ENCODE measurements around the gene OOSP4A. TPM values are rescaled to one million over a fixed set of nuclear protein-coding genes. Genes with fewer than 3 reads are reported as not detected.

Gene OOSP4A
- total RNA-seq = not detected
- long read RNA-seq = 0 reads

DNA sequence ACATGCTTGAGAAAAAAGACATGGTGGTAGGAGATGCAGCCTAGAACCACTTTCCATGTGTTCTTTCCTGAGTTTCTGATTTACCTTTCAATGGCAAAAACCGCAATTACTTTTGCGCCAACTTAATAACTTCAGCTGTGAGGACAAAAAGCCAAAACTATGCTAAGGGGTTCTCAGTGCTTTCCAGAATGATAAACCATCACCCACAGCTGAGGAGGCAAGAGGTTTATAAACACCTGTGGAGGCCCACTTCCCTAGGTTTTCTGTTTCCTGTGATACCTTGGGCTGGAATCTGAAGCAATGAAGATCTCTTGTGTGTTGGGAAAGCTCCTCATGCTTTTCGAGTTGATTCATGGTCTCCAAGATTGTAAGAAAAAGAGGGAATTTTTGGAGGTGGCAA, at the start of gene OOSP4A:
OOSP4A (plus strand) TSS at position 301 of the 400 bp plus-strand sequence; CDS start at position 301, 0 bp downstream.
- intact Hi-C loops (cut with DNase I) = no loop called here
- no peak for DNase-seq
- ATAC-seq = no peak

DNA sequence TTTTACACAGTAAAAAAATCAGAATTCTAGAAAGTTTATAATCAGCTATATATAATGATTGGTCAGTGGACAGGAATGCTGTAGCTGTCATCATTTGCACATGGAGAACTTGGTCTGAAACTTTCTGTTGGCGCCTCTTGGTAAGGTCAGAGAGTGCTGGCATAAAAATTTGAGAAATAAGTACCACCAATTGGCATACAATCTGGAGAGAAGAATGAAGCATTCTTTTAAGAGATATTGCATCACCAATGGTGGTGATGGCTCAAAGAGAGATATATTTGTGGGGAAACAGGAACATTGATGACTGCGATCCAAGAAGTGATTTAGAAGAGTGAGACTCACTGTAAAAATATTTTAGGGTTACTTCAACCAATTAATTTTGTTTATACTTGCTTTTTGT, 45.4 kb upstream of the OOSP4A start:
- intact Hi-C loops (cut with DNase I) = no loop called here
- ATAC-seq (peak in 1 of 2 donors; percentile 55), DNase-seq (no peak)

DNA sequence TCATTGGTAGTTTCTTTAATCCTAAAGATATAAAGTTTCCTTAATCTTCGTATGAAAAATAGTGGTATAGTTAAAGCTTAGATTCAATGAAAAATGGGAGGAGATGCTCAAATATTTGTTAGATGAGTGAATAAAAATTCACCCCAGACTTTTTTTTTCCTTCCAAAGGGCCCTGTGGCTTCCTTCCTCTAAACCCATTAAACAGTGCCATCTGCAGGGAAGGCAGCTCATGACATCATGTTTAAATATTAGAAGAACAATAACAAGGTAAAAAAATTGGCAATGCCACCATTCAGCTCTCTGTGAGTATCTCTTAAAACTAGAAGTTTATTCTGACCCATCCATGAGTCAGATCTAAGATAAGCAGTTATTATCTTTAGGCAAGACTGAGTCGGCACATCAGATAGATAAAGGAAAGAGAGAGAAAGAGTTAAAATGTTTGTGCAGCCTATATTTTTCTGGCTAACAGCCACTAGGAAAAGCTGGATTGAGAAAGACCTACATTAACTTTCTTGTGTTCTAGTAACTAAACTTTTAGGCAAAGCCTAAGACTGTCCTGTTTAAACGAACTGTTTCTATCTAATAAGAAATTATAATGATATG, 44.7 kb upstream of the OOSP4A start:
- no peak for DNase-seq
- intact Hi-C loops (cut with DNase I) = no loop called here
- no peak for ATAC-seq

DNA sequence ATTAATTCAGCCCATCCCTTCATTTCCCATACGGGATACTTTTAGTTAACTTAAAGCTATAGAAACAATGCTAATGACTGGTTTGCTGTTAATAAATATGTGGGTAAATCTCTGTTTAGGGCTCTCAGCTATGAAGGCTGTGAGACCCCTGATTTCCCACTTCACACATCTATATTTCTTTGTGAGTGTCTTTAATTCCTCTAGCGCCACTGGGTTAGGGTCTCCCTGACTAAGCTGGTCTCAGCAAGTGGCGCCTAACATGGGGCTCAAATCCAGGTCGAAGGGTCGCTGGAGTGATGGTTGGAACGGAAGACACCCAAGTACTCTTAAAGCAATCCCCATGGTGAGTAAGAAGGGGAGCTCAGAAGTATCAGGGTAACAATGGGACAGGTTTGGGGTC, 40.0 kb upstream of the OOSP4A start:
- ATAC-seq = no peak
- intact Hi-C loops (cut with DNase I) = no loop called here
- DNase-seq = no peak

DNA sequence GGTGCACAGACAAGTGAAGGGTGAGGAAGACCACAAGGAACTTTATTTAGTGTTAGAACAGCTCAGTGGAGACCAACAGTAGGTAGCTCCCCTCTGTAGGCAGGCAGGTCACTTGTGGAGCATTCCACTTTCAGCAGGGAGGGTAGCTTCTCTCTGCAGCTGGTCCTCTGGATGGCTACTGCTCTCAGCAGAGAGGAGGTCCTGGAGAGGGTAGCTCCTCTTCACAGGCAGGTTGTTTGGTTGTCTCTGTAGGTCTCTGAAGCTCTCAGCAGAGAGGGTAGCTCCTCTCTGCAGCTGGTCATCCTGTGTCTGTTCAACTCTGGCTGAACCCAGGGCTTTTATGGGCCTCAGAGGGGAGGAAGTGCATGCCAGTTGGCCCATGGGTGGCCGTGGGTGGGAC, 32.1 kb upstream of the OOSP4A start:
- intact Hi-C loops (cut with DNase I) = no loop called here
- no peak for DNase-seq
- no peak for ATAC-seq

DNA sequence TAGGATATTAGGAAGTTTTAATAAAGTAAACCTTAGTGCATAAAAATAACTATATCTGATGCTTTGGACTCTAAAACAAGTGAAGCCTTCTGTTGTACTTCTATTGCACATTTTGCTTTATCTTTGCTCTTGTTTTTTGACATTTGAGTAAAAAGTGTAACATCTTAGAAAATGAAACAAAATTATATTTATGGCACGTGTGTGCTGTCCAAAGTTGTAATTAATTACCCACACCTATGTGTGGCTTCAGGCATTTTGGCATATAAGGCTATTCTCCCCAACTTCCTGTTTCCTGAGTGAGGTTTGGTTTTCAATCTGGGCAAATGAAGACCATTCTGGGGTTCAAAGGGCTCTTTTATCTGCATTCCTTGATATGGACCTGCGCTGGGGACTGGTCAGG, 25.7 kb upstream of the OOSP4A start, which contains the start of gene OOSP1:
OOSP1 (plus strand) TSS at position 301 of the 400 bp plus-strand sequence; CDS start at position 324, 23 bp downstream.
- intact Hi-C loops (cut with DNase I) = no loop called here
- ATAC-seq = no peak
- DNase-seq = no peak

DNA sequence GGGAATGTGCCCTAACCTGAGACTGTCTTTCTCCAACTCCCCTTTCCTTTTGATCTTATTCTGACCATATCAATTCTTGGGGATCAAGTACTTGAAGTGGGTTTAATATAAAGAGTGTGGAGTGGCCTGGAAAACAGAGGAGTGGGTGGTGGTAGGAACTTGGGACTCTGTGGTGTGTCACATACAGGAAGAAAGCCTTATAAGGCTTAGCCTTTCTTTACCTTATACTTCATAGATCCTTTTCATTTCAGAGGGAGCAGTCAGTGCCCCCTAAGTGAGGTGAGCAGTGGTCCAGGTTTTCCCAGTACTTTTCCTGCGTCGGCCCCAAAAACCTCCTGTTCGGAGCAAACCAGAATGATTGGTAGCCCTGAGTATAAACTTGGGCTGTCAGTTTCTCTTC, 25.1 kb upstream of the OOSP4A start:
- DNase-seq = no peak
- no peak for ATAC-seq
- intact Hi-C loops (cut with DNase I) = no loop called here

DNA sequence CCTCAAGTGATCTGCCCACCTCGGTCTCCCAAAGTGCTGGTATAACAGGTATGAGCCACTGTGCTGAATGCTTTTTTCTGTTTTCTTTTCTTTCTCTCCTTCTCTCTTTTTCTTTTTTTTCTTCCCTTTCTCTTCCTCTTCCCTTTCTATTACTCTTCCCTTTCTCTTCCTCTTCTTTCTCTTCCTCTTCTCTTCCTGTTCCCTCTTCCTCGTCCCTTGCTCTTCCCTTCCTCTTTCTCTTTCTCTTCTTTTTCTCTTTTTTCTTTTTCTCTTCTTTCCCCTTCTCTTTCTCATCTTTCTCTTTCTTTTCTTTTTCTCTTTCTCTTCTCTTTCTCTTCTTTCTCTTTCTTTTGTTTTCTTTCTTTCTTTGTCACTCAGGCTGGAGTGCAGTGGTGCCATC, 24.4 kb upstream of the OOSP4A start:
- DNase-seq (no peak), ATAC-seq (no peak)
- intact Hi-C loops (cut with DNase I) = no loop called here

DNA sequence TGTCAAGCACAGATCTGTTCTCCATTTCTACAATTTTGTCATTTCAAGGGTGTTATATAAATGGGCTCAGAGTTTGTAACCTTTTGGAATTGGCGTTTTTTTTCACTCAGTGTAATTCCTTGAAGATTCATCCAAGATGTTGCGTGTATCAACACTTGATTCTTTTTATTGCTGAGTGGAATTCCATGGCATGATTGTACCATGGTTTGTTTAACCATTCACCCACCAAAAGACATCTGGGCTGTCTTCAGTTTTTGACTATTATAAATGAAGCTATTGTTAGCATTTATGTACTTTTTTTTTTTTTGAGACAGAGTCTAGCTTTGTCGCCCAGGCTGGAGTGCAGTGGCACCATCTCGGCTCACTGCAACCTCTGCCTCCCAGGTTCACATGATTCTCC, 22.7 kb upstream of the OOSP4A start:
- ATAC-seq (no peak), DNase-seq (no peak)
- intact Hi-C loops (cut with DNase I) = no loop called here

DNA sequence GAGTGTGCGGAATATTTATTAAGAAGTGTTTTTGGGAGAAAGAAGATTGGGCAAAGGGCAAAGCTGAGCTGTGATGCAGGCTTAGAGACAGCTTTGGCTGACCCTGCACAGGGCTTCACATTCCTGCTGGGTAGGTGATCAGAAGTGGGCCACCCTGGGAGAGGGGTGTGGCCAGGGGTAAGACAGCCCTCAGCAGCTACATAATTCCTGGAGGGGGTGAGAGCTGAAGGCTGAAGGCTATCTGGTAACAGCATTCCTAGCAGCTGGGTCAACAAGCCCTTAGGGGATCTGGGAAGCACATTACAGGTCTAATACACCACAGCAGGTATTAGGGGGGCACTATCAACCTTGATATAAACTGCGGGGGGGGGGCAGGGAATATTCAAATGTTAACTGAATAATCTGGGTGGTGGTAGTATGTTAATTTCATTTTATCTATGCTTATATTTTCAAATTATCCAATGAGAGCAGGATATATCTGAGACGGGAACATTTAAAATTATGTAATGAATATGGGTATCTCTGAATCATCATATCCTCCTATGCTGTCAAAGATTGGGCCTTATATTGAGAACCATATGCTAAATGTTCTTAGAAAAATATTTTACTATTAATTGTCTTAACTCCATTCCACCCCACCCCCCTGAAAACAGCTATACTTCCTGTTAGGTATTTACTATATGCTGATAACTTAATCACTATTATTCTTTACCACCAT, 19.7 kb upstream of the OOSP4A start:
- DNase-seq = no peak
- ATAC-seq = no peak
- intact Hi-C loops (cut with DNase I) = no loop called here

DNA sequence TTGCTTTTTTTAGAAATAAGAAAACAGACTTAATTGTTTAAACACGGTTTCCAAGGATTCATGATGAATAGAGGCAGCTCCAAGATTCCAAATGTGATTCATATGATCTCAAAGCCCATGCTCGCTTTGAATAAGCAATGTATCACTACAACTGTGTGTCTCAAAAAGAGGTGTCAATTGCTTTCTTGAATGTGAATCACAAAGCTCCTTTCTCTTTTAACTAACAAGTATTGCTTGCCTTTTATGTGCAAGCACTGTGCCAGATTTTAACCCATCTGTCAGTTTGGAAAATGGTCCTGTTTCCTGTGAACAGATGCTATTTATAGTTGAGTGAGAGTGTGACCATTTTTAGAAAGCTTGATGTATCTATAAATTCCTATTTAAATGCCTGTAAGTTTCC, 19.1 kb upstream of the OOSP4A start:
- DNase-seq = no peak
- intact Hi-C loops (cut with DNase I) = no loop called here
- no peak for ATAC-seq

DNA sequence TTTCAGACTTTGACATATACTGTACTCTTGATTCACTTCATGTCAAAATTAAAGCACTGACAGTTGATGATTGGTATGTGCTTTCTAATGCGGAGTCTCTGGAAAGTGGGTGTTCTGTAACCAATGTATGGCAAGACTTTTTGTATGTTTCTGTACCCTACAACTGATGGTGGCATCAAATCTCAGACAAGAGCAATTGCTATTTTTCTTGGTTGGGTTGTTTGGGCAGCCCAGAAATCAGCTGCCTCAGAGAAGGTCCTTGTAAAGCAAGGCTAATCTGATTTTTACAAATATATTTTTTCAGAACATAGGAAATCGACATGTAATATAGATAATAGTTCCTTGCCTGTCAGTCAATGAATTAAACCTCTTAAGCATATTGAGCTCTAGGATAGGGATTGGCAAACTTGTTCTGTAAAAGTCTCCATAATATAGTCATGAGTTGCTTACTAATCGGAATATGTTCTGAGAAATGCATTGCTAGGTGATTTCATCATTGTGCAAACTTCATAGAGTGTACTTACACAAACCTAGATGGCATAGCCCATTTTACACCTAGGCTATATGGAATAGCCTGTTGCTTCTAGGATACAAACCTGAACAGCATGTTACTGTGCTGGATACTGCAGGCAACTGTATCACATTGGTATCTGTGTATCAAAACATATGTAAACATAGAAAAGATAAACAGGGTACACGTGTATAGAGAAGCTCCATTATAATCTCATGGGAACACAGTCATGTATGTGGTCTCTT, 10.2 kb upstream of the OOSP4A start:
- no peak for DNase-seq
- intact Hi-C loops (cut with DNase I) = no loop called here
- ATAC-seq = no peak

DNA sequence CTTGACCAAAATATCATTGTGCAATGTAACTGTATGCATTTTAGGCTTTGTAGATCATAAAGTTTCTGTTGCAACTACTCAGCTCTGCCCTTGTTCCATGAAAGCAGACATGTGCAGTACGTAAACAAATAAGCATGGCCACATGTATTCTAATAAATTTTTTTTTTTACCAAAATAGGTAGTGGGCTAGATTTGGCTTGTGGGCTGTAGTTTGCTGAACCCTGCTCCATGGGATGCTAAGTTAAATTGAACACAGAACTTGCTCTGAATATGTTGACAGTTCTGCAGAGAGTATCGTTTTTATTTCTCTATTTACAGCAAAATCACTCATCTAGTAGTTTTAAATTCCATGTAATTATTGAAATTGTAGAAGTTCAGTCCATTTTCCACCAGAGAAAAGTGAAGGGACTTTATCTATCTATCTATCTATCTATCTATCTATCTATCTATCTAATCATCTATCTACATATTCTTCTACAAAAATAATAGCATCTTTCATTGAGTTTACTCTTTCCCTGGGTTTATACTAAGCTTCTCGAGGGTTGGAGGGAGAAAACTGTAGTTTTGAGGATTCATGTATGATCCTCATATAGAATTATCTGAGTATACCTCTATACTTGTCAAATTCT, 9.5 kb upstream of the OOSP4A start:
- ATAC-seq = no peak
- no peak for DNase-seq
- intact Hi-C loops (cut with DNase I) = no loop called here

DNA sequence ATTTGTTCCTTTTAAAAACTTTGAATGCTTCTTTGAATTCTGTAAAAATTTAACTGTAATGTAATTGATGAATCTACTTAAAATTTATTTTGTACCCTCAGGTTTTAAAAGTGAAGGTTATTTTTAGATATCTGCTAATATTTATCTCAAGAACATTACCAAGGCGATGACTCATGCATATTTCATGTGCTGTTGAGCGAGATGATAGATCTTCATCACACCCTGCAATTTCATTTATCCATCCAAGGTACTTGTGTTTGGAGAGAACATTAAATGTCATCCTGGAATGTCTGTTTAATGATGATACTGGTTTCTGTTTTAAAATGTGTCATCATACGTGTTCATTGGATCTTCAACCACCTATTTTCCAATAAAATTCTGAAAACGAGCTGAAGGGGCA, 6.7 kb upstream of the OOSP4A start:
- ATAC-seq = no peak
- no peak for DNase-seq
- intact Hi-C loops (cut with DNase I) = no loop called here

DNA sequence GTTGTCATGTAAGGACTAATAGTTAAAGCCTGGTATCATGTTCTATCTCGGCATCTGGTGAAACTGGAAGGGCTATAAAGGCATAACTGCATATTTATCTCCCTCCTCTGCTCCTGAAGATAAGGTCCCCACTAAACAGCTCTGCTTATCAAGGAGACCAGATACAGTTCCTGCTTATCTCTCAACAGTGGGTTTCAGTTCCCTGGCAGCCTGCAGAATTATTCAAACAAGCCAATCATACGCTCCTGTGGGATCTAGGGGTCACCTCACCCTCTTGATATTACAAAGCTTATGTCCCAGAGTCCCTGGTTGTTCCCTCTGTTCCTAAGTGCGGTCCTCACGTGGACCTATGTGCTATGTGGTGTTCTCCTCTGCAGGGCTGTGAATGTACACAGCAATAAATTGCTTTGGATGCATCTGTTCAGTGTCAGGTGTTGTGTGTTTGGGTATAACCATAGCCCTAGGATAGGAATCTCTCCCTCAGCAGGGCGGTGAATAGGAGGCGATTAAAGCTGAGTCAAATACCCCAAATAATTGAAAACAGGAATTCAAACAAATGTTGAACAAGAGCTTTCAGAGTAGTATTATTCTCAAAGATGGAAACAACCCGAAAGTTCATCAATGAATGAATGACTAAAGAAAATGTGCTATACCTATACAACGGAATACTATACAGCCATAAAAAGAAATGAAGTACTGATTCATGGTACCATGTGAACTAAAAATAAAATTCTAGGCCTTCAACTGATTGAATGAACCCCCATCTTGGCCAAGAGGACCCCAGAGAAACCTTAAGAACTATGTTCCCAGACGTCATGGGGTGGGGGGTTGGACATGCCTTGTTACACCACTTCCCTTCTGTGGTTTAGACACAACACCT, 3.1 kb upstream of the OOSP4A start:
- no peak for DNase-seq
- intact Hi-C loops (cut with DNase I) = no loop called here
- ATAC-seq = peak; percentile 19 to 84

DNA sequence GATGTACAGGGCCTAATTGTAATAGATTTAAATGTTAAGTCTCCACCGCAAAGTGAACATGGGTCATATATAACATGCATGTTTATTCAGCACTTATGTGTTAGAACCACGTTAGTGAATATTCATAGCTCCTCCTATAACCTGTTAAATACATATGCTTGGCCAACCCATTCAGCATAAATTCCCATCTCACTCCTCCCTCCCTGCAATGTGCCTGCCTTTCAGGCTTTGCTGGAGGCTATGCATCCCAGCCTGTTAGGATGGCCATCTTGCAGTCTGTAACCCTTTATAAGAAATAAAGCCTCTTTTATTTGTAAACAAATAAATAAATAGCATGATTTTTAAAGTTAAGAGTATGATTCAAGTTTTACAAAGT, 1.7 kb upstream of the OOSP4A start:
- ATAC-seq = no peak
- no peak for DNase-seq
- intact Hi-C loops (cut with DNase I) = no loop called here

DNA sequence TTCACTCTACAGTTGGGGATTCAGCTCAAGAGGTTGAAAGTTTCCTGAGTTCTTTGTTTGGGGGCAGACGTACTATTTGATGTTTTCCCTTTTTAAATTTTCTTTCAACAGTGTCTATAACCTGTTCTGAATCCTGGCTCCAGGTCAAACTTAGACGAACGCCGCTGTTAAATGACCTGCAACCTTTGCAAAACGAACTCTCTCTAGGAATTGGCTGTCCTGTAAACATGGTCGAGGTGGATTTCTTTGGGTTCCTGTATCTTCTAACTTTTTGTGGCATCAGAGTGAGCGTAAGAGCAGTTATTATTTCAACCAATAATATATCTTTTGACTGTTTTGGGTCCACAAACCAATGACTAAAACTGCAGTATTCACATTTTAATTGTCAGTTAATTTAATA, 1.6 kb downstream of the OOSP4A start:
- no peak for DNase-seq
- intact Hi-C loops (cut with DNase I) = no loop called here
- ATAC-seq = no peak

DNA sequence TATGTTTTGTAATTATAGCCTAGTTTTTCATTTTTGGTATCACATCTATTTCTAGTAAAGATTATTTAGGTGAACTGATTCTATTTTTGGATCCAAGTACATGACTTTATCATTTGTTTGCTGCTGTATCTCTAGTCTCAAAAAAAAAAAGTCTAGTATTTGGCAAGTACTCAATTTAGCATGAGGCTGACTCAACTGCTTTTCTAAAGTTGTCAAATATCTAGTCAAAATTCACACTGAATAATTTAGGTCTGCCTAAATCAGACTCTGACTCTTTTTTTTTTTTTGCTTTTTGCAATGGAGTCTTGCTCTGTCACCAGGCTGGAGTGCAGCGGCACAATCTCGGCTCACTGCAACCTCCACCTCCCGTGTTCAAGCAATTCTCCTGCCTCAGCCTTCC, 2.4 kb downstream of the OOSP4A start:
- ATAC-seq (no peak), DNase-seq (no peak)
- intact Hi-C loops (cut with DNase I) = no loop called here
